Globus pallidus (tissue), 1 donor: Measurements from ENCODE around the gene FAM204A.
A peak's percentile ranks its signal among the peaks of the same experiment; 100 is the strongest.

Experiments used
- DNase-seq: peaks from one replicate; pipeline ENCODE4 v3.0.0-alpha.2; 2015; ENCODE audit warnings: low spot score

FAM204A gene

DNA sequence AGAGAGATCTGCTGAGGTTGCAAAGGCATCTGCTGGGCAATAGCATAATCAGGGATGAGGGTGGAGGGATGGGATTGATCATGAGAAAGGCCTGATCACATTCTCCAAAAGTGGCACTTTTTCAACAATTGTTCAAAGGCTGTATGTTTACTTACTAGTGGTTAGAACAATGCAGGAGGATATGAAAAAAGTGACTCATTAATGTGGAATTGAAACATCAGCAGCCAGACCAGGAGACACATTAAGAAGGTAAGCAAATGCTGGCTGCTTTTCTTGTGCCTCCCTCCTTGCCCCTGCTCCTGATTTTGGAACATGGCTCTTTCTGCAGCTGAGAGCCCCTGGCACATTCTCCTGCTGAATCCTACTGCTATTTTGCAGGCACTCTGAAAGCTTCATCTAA, 63.5 kb downstream of the FAM204A start:
- no peak for DNase-seq

DNA sequence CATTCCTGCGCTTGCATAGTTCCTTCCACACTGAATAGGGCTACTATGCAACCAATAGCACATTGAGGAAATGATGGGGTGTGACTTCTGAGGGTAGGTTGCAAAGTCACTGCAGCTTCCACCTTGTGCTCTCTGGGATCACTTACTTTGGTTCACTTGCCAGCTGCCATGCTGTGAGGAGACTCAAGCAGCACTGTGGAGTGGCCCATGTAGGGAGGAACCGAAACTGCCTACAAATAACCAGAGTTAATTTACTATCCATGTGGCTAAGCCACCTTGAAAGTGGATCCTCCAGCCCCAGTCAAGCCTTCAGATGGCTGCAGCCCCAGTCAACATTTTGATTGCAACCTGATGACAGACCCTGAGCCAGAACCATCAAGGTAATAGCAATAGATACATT, 64.3 kb downstream of the FAM204A start:
- DNase-seq, result no peak

DNA sequence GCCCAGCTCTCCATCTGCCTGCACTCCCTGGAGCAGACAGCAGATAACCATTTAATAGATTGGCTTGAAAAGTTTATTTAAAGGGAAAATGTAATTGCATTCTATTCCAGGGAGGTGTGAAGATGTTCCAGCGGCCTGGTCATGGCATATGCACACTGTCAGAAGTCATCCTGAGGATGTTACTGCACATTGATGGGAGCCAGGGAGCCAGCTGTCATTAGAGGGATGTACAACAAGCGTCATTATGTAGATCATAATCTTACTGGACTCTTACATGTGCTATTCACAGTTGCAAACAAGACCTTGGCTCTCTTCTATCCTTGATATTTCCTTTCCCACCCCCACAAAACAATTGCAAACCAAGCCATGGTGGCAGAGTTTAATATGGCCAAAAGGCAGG, 65.4 kb downstream of the FAM204A start:
- no peak for DNase-seq

DNA sequence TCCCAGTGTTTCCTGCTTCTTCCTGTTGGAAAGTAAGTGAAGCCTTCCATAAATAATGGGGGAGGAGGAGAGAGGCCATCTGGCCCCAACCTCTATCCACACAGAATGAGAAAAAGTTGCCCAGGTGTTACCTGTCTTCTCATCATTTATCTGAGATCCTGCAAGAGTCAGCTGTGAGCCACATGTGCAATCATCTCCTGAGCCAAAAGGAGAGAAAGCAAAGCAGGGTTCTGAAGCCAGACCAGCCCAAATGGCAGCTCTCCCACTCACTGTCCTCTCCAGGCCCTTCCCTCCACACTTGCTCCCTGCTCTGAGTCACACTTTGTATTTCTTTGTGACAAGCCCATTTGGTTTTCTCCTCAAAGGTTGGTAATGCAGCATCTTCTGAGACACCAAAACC, 65.9 kb downstream of the FAM204A start:
- peak; percentile 3 for DNase-seq

DNA sequence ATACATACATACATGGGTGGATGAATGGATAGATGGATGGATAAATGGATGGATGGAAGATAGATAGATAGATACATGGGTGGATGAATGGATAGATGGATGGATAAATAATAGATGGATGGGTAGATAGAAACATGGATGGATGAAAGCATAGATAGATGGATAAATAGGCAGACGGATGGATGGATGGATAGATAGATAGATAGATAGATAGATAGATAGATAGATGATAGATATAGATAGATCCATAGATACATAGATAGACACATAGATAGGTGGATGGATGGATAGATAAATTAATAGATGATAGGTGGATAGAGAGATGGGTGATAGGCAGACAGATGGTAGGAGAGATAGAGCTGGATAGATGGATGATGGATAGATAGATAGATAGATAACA, 68.5 kb downstream of the FAM204A start:
- no peak for DNase-seq

DNA sequence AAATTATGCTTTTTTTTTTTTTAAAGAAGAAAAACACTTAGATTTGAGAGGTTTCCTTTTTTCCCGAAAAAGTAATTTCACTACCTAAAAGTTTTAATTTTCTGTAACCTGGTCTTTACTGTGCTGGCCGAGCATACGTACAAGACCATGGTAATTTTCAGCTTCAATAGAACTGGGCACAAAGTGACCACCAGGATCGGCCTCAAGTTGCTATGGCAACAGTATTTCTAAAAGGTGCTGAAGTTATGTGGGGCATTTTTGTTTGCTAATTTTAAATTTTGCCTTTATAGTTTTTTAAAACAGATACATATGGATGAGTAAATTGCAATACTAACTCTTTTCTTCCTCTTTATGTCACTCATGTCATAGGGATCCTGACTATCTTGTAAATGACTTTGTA, 69.4 kb downstream of the FAM204A start:
- peak; percentile 27 for DNase-seq

DNA sequence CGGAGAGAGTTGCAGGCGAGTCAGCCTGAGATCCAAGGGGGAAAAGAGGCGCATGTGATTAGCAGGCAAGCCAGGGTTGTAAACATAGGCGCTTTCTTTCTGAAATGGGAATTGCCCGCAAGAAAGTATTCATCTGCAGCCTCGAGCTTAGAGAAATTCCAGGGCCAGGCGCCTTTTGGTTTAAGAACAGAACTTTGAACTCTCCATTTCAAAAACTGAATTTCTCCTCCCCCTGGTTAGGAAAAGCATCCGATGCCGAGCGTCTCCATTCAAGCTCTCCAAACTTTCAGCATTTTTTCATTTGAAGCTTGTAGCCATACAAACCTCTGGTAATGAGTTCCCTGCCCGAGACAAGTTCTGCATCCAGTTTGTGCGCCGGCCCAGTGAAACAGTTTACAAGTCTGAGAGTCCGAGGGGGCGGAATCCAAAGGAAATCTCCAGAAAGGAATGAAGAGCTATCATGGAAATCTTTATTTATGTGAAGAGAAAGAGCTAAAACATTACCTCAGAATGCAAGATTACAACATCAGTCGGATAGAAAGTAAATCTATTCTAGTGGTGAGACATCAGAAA, 69.9 kb downstream of the FAM204A start:
- DNase-seq, result peak; percentile 52

DNA sequence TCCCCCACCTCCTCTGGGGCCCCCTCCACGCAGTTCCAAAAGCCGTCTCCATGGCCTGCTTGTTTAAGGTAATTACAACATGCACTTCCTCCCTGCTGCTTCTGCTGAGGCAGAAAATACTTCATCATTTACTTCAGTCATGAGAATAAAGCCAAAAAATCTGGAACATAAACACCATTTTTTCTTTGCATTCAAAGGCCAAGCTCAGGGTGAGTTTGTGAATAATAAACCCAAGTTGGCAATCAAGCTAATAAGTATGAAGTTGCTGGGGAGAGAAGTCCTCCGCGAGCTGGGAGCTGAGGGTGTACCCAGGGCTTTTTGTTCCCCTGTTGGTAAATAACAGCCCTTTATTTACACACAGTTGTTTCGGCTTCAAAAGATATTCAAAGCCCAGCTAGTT, 70.5 kb downstream of the FAM204A start:
- peak; percentile 2 for DNase-seq

DNA sequence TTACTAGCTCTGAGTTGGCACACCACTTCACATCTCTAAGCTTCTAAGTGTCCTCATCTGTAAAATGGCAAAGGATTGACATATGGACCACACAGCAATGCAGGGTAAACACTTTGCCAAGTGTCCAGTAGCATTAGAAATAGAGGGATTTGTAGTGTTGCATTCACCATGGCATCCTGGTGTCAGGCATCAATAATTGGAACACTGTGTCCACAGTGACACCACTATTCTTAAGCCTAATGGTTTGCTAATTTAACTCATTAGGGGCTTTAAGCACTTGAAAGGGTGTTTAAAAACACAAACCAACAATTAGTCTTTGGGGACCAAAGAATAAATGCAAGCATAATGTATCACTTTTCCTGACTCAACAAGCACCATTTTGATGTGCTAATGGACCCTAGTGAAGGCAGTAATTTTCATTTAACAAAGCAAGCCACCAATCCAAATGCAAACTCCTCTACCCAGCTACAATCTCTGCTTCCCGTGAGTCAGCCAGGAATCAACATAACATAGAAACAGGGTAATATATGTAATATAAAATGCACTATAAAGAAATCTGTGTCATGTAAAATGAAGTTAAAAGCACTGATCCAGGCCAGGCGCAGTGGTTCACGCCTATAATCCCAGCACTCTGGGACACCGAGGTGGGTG, 75.9 kb downstream of the FAM204A start:
- no peak for DNase-seq

DNA sequence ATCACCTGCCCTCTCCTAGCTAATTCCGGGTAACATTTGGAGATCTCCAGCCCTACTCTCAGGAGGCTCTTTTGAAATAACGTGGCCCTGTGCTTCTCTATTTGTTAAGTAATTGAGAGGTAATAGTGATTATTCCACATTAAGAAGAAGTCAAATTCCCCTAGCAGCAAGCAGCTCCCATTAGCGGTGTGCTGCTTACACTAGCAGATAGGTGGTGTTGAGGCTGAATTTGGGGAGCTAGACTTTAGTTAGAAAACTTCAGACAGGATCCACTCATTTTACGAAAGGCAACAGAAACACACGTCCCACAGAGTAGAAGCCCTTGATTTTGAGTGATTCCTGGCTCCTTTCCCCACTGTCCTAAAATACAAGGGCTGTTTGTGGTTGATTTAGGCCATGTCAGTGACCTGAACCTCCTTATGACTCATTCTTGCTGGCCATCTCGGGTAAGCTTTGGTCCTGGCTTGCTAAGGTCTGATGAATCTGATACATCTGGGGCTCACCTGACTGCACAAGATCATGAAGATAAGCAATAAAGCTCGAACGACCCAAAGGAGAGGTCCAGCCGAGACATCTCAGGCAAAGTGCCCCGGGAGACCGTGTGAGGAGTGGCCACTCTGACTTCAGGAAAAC, 77.2 kb downstream of the FAM204A start:
- DNase-seq, result no peak

DNA sequence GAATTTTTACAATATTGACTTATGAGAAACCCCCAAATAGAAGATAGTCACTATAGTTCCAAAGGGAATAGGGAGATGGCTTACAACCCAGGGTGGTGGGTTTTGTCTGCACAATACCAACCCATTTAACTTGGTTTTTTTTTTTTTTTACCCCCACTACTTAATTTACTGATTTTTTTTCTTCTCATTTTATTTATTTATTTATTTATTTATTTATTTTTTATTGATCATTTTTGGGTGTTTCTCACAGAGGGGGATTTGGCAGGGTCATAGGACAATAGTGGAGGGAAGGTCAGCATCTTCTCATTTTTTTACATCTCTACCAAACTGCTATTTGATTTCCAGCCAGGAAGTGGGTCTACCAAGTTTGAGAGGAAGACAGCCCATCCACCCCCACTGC, 77.9 kb downstream of the FAM204A start:
- no peak for DNase-seq

DNA sequence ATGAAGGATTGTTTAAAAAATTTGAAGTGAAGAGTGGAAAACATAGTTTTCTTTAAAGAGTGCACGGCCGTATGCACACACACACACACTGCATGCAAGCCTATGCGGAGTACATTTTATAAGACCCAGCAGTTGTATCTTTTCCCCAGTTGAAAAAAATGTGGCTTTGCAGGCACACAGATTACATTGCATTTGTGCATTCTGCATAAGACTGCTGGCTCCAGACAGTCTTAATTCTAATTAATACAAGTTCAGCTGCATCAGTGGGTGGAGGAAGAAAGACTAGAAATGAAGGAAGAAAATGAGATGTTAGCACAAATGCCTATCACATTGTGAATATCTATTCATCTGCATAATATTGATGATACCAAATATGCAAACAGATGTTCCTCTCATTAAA, 79.6 kb downstream of the FAM204A start:
- no peak for DNase-seq

DNA sequence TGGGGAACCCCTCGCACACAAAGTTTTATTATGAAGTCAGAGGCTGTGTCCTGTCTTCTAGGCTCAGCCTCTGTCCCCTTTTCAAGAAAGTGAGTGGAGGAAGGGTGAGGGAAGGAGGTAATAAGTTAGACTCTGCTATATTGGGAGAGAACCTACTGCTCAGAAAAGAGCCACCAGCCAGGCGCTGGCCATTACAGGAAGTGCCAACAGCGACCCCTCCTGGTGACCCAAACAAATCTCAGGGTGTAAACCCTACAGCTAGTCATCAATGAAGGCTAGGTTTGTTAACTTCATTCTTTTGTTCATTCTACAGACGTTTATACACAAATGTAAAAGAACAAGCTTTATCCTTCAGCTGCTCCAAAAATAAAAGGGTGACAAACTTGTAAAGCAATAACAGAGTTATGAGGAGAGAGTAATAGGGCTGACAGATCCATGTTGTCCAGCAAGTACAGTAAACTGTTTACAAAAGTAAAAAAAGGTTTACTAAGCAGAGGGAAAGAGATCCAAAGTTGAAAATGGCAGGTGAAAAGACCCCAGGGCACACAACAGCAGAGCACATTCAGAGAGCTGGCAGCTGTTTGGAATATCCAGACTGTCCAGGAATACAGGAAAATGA, 82.7 kb downstream of the FAM204A start:
- DNase-seq, result no peak

DNA sequence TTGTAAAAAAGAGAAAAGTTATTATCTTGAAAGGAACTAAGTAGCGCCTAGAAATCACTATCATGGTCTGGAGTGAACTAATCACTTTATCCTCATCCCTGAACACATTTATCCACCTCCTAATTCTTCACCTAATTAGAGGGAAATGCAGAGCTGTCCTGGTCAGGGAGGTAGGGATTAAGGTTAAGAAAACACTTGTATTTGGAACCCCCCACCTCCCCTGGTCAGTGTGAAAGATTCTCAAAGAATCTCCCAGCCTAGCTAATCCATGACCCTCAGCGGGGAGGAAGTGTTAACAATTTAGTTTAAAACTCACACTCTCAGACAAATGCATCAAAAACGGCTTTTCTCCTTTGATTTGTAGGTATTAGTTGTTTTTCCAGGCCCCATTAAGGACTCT, 83.8 kb downstream of the FAM204A start:
- no peak for DNase-seq

DNA sequence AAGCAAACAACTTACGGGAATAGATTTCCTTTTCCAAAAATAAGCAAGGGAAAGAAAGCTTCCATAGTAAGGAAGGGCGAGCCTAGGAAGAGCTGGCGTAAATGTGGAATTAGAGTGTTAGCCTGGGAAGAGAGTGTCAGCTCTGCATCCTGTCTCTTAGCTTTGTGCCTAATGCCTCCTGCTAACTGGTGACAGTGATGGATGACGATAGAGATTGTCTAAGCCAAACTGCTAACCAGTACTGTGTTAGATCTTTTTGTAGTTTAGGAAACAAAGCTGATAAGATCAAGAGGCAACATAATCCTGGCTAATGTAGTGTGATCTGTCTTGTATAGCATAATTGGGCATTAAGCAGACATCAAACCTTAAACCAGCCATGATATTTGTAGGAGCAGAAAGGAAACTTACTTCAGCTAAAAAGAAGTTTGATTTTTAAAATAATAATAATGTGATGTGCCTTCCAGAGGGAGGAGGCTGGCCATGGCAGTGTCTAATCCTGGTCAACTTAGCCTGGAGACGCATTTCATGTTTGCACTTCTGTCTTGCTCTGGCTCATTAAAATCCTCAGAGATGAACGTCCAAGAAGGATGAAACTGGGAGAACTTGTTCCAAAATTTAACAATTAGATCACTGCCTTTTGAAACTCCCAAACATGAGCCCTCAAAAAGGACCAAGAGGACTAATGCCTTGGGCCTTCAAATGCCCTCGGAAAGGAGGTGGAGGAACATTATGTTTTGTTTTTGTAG, 85.1 kb downstream of the FAM204A start:
- DNase-seq, result no peak

DNA sequence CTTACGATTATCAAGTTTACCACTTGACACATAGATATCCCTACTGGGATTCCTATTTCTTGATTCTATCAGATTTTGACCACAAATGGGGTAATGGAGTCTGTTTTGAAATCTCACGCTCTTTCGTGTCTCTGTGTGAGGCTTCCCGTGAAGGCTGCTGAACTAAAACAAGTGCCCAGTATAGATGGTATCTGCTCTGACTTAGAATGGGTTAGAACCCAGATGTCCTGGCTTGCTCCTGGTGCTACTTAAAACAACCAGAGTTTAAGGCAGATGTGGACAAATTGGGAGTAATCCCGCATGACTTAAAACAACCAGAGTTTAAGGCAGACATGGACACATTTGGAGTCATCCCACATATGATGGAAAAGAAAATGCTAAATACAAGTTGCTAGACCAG, 85.9 kb downstream of the FAM204A start:
- DNase-seq, result no peak

DNA sequence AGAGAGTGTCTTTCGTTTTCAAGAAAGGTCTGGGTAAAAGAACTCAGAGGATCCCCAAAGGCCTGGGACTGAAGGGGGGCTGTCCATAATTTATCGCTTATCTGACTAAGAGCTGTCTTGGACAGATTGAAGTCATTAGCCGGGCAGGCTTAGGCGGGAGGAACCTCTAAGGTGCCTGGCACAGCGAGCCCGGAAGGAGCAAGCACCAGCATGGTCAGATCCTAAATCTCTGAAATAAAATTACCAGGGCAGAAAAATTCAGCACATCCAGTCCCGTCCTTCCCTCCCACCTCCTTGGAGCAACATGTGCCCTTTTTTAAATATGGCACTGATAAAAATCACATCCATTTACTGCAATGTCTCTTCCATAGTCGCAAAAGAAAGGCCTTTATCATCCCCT, 86.8 kb downstream of the FAM204A start:
- no peak for DNase-seq

DNA sequence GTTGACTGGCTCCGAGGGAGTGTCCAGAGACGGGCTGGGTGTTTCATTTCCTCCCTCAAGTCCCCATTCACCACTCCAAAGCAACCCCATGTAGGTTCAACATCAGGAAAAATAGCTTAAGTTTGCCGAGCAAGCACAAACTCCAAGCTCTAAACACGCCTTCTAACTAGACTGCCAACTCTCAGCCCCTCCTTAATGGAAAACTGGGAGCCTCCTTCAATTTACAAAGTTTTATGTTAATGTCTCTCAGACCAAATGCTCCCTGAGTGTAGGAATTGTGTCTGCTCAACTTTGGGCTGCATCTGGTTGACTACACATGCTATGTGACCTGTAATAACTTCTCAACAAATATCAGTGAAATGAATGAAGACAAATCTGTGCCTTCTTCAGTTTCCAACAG, 87.5 kb downstream of the FAM204A start:
- no peak for DNase-seq

DNA sequence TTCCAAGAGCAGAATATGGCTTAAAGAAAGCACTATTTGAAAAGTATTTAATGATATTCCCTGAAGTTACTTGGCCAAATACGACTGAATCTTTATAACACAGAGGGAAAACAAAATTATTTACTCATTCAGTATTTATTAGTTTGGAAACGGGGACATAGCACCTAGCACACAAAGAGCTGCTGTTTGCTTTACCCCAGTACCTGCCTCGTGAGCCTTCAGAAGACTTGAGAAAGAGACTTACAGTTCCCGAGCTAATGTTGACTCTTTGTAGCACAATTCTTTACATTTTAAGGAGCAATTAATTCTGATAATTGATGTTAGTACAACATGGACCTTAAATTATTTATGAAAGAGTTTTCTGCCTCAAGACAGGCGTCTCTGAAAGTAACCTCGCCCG, 88.7 kb downstream of the FAM204A start:
- DNase-seq, result no peak

DNA sequence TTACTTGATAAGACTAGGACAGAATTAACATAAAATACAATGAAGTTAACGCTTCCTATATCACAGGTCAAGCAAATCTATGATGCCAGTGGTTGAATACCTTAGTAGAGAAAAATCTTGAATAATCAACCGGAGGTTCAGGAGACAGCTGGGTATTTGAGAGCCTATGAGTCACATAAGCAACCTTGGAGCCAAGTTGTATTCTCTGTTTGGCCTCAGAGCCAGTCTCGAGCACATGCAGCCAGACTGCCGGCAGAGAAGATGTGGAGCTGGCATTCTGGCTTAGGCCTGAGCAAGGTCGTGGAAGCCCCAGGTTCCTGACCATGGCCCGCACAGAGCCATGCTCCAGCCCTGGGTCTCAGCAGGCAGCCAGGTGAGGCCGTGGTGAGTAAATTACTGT, 90.3 kb downstream of the FAM204A start:
- no peak for DNase-seq

DNA sequence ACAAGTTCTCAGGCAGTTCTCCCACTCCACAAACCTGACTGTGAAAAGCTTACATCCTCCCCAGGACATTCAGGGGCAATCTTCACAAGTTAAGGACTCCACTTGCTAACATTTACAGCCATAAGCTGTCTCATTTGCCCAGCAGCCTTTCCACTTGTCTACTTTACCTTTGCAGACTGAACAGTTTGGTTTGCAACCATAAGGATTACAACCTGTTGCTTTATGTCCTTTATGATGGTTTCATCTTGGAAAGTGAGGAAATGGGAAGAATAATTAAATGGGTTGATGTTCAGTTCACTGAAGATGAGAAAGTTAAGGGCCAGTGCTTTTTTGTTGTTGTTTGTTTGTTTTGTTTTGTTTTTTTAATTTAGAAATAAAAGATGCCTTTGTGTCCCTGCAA, 92.4 kb downstream of the FAM204A start:
- no peak for DNase-seq
